ENCODE measurements around the gene COASY.

Gene COASY

GRCh38 chr17:42578282-42578869, 16.4 kb downstream of the COASY start:
- Histone ChIP-seq H3K27ac (ENCODE audit: low read depth, low read length) (peak overlapping the region; percentile 73; the same call in 1 of the 2 replicates), H3K4me3 (ENCODE audit: low read depth, low read length) (peak overlapping the region; percentile 92), H3K9ac (ENCODE audit: low read length) (peak overlapping the region; percentile 89), H3K9me3 (ENCODE audit: control insufficient read depth, insufficient read depth, low read depth, low read length) (no peaks in the 10 kb centered on the region), H3K27me3 (ENCODE audit: control insufficient read depth, insufficient read depth, low read length) (no peaks in the 10 kb centered on the region), H3K4me1 (ENCODE audit: control insufficient read depth, insufficient read depth, low read length) (peaks cover 7% of the 10 kb centered on the region; the same call in 1 of the 2 replicates), H3K36me3 (ENCODE audit: control insufficient read depth, insufficient read depth, low read length) (peaks cover 52% of the 10 kb centered on the region)

GRCh38 chr17:42579794-42580551, 18.0 kb downstream of the COASY start:
- H3K27ac ChIP-seq (ENCODE audit: low read depth, low read length) = no peak overlapping the region
- H3K27me3 ChIP-seq (ENCODE audit: control insufficient read depth, insufficient read depth, low read length) = no peaks in the 10 kb centered on the region
- H3K4me1 ChIP-seq (ENCODE audit: control insufficient read depth, insufficient read depth, low read length) = peaks cover 7% of the 10 kb centered on the region; the same call in 1 of the 2 replicates
- no peak overlapping the region for H3K9ac ChIP-seq (ENCODE audit: low read length)
- peaks cover 51% of the 10 kb centered on the region for H3K36me3 ChIP-seq (ENCODE audit: control insufficient read depth, insufficient read depth, low read length)
- H3K4me3 ChIP-seq (ENCODE audit: low read depth, low read length) = no peak overlapping the region
- no peaks in the 10 kb centered on the region for H3K9me3 ChIP-seq (ENCODE audit: control insufficient read depth, insufficient read depth, low read depth, low read length)

DNA sequence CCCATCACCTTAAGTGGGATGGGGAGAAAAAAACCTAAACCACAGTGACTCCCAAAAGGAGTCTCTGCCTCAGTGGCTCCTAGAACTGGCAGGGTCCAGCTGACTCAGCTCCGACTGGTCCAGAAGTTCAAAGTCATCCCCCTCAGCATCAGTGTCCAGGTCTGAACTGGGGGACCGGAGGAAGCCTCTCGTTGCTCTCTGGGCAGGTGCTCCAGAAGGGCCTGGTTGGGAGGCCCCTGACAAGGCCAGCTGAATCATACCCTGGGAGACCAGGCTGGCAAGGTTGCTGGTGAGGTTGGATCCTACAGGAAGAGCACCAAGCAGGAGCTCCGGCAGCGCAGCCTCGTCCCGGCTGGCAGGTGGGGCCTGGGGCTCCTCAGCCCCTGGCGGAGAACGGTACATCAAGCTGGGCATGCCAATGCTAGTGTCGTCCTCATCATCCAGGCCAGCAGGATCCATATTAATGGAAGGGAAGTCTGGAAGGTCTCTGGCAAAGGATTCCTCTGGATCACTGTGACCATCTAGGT, 19.9 kb downstream of the COASY start:
- no peak overlapping the region for H3K4me3 ChIP-seq (ENCODE audit: low read depth, low read length)
- H3K27ac ChIP-seq (ENCODE audit: low read depth, low read length) = no peak overlapping the region
- no peaks in the 10 kb centered on the region for H3K9me3 ChIP-seq (ENCODE audit: control insufficient read depth, insufficient read depth, low read depth, low read length)
- peaks cover 4% of the 10 kb centered on the region; the same call in 1 of the 2 replicates for H3K4me1 ChIP-seq (ENCODE audit: control insufficient read depth, insufficient read depth, low read length)
- no peaks in the 10 kb centered on the region for H3K27me3 ChIP-seq (ENCODE audit: control insufficient read depth, insufficient read depth, low read length)
- no peak overlapping the region for H3K9ac ChIP-seq (ENCODE audit: low read length)
- peaks cover 64% of the 10 kb centered on the region for H3K36me3 ChIP-seq (ENCODE audit: control insufficient read depth, insufficient read depth, low read length)

- H3K27me3 ChIP-seq (ENCODE audit: control insufficient read depth, insufficient read depth, low read length) = no peaks in the 10 kb centered on the region
- no peak overlapping the region for H3K4me3 ChIP-seq (ENCODE audit: low read depth, low read length)
- H3K9ac ChIP-seq (ENCODE audit: low read length) = no peak overlapping the region
- no peaks in the 10 kb centered on the region for H3K9me3 ChIP-seq (ENCODE audit: control insufficient read depth, insufficient read depth, low read depth, low read length)
- H3K4me1 ChIP-seq (ENCODE audit: control insufficient read depth, insufficient read depth, low read length) = no peaks in the 10 kb centered on the region
- H3K27ac ChIP-seq (ENCODE audit: low read depth, low read length) = no peak overlapping the region
- peaks cover 87% of the 10 kb centered on the region for H3K36me3 ChIP-seq (ENCODE audit: control insufficient read depth, insufficient read depth, low read length)
These were observed 22.9 kb downstream of the COASY start for GRCh38 chr17:42584880-42585279.

GRCh38 chr17:42585353-42585752, 23.4 kb downstream of the COASY start:
- no peak overlapping the region for H3K4me3 ChIP-seq (ENCODE audit: low read depth, low read length)
- peaks cover 83% of the 10 kb centered on the region for H3K36me3 ChIP-seq (ENCODE audit: control insufficient read depth, insufficient read depth, low read length)
- H3K27ac ChIP-seq (ENCODE audit: low read depth, low read length) = no peak overlapping the region
- H3K4me1 ChIP-seq (ENCODE audit: control insufficient read depth, insufficient read depth, low read length) = no peaks in the 10 kb centered on the region
- no peaks in the 10 kb centered on the region for H3K9me3 ChIP-seq (ENCODE audit: control insufficient read depth, insufficient read depth, low read depth, low read length)
- no peaks in the 10 kb centered on the region for H3K27me3 ChIP-seq (ENCODE audit: control insufficient read depth, insufficient read depth, low read length)
- H3K9ac ChIP-seq (ENCODE audit: low read length) = no peak overlapping the region

GRCh38 chr17:42586514-42587230, 24.7 kb downstream of the COASY start:
- H3K27ac ChIP-seq (ENCODE audit: low read depth, low read length) = no peak overlapping the region
- H3K36me3 ChIP-seq (ENCODE audit: control insufficient read depth, insufficient read depth, low read length) = peaks cover 86% of the 10 kb centered on the region

GRCh38 chr17:42590886-42591285, 28.9 kb downstream of the COASY start:
- H3K36me3 ChIP-seq (ENCODE audit: control insufficient read depth, insufficient read depth, low read length) = peaks cover 51% of the 10 kb centered on the region
- H3K27ac ChIP-seq (ENCODE audit: low read depth, low read length) = no peak overlapping the region
- H3K27me3 ChIP-seq (ENCODE audit: control insufficient read depth, insufficient read depth, low read length) = no peaks in the 10 kb centered on the region
- no peak overlapping the region for H3K4me3 ChIP-seq (ENCODE audit: low read depth, low read length)
- no peak overlapping the region for H3K9ac ChIP-seq (ENCODE audit: low read length)
- no peaks in the 10 kb centered on the region for H3K9me3 ChIP-seq (ENCODE audit: control insufficient read depth, insufficient read depth, low read depth, low read length)
- no peaks in the 10 kb centered on the region for H3K4me1 ChIP-seq (ENCODE audit: control insufficient read depth, insufficient read depth, low read length)

More at GRCh38 chr17:42586514-42587230, 24.7 kb downstream of the COASY start:
- Histone ChIP-seq H3K4me3 (ENCODE audit: low read depth, low read length) (no peak overlapping the region), H3K4me1 (ENCODE audit: control insufficient read depth, insufficient read depth, low read length) (no peaks in the 10 kb centered on the region), H3K27me3 (ENCODE audit: control insufficient read depth, insufficient read depth, low read length) (no peaks in the 10 kb centered on the region), H3K9ac (ENCODE audit: low read length) (no peak overlapping the region), H3K9me3 (ENCODE audit: control insufficient read depth, insufficient read depth, low read depth, low read length) (no peaks in the 10 kb centered on the region)

DNA sequence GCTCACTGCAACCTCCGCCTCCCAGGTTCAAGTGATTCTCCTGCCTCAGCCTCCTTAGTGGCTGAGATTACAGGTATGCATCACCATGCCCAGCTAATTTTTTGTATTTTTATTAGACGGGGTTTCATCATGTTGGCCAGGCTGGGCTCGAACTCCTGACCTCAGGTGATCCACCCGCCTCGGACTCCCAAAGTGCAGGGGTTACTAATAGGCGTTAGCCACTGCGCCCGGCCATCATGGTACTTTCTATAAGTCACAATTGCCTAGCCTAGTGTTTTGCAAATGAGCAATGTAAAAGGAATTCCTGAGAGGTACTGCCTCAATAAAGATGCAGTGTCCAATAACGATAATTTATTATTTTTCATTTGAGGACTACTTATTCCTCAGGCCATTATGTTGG, 29.5 kb downstream of the COASY start:
- Histone ChIP-seq H3K36me3 (ENCODE audit: control insufficient read depth, insufficient read depth, low read length) (peaks cover 45% of the 10 kb centered on the region), H3K27ac (ENCODE audit: low read depth, low read length) (no peak overlapping the region)

GRCh38 chr17:42596386-42596785, 34.4 kb downstream of the COASY start:
- no peaks in the 10 kb centered on the region for H3K9me3 ChIP-seq (ENCODE audit: control insufficient read depth, insufficient read depth, low read depth, low read length)
- peaks cover 7% of the 10 kb centered on the region for H3K36me3 ChIP-seq (ENCODE audit: control insufficient read depth, insufficient read depth, low read length)
- no peaks in the 10 kb centered on the region for H3K27me3 ChIP-seq (ENCODE audit: control insufficient read depth, insufficient read depth, low read length)
- H3K4me1 ChIP-seq (ENCODE audit: control insufficient read depth, insufficient read depth, low read length) = no peaks in the 10 kb centered on the region
- no peak overlapping the region for H3K4me3 ChIP-seq (ENCODE audit: low read depth, low read length)
- H3K27ac ChIP-seq (ENCODE audit: low read depth, low read length) = no peak overlapping the region
- no peak overlapping the region for H3K9ac ChIP-seq (ENCODE audit: low read length)

More for the DNA sequence above, 29.5 kb downstream of the COASY start:
- Histone ChIP-seq H3K9ac (ENCODE audit: low read length) (no peak overlapping the region), H3K4me3 (ENCODE audit: low read depth, low read length) (no peak overlapping the region), H3K27me3 (ENCODE audit: control insufficient read depth, insufficient read depth, low read length) (no peaks in the 10 kb centered on the region), H3K9me3 (ENCODE audit: control insufficient read depth, insufficient read depth, low read depth, low read length) (no peaks in the 10 kb centered on the region), H3K4me1 (ENCODE audit: control insufficient read depth, insufficient read depth, low read length) (no peaks in the 10 kb centered on the region)

- Histone ChIP-seq H3K4me3 (ENCODE audit: low read depth, low read length) (no peak overlapping the region), H3K9ac (ENCODE audit: low read length) (no peak overlapping the region), H3K9me3 (ENCODE audit: control insufficient read depth, insufficient read depth, low read depth, low read length) (no peaks in the 10 kb centered on the region), H3K36me3 (ENCODE audit: control insufficient read depth, insufficient read depth, low read length) (no peaks in the 10 kb centered on the region), H3K27me3 (ENCODE audit: control insufficient read depth, insufficient read depth, low read length) (no peaks in the 10 kb centered on the region), H3K27ac (ENCODE audit: low read depth, low read length) (no peak overlapping the region), H3K4me1 (ENCODE audit: control insufficient read depth, insufficient read depth, low read length) (no peaks in the 10 kb centered on the region)
These were observed 37.0 kb downstream of the COASY start for GRCh38 chr17:42598905-42599304.

GRCh38 chr17:42603318-42603717, 41.4 kb downstream of the COASY start:
- Histone ChIP-seq H3K27ac (ENCODE audit: low read depth, low read length) (no peak overlapping the region), H3K9ac (ENCODE audit: low read length) (no peak overlapping the region), H3K9me3 (ENCODE audit: control insufficient read depth, insufficient read depth, low read depth, low read length) (no peaks in the 10 kb centered on the region), H3K4me1 (ENCODE audit: control insufficient read depth, insufficient read depth, low read length) (peaks cover 3% of the 10 kb centered on the region; the same call in 1 of the 2 replicates), H3K4me3 (ENCODE audit: low read depth, low read length) (no peak overlapping the region), H3K36me3 (ENCODE audit: control insufficient read depth, insufficient read depth, low read length) (no peaks in the 10 kb centered on the region), H3K27me3 (ENCODE audit: control insufficient read depth, insufficient read depth, low read length) (no peaks in the 10 kb centered on the region)

Measured in HUES6 (cell line).